HEK293 (cell line): ENCODE data around the gene CCL2.

Source experiments
- CTCF ChIA-PET: fragments of 350-600 bp; formaldehyde crosslinking; extraction: SDS; loops from one replicate; lab custom pipeline; 2021; ENCODE audit warnings: antibody characterized with exemption; lab: Yijun Ruan, JAX
- POLR2A ChIA-PET: fragments of 300-600 bp; formaldehyde crosslinking; extraction: SDS; loops from one replicate; lab custom pipeline; 2020; ENCODE audit warnings: antibody characterized with exemption, inconsistent platforms; lab: Yijun Ruan, JAX
- H3K27ac ChIP-seq: fragments of 200-500 bp; sonication (Bioruptor generic); 2 replicates; pipeline ENCODE4 v1.5.1; 2014; ENCODE audit warnings: low read depth, low read length, control low read depth, inconsistent platforms; ENCODE audit errors: extremely low read depth
- H3K36me3 ChIP-seq, 2 experiments: fragments of 200-500 bp in 1 of 2; sonication (Bioruptor generic) in 1 of 2; 1 replicate in 1 of 2; 2 replicates in 1 of 2; pipeline ENCODE4 v1.5.1; 2014 to 2017; ENCODE audit warnings: inconsistent platforms in 2 of 2, low read length in 2 of 2; ENCODE audit not compliant: control insufficient read depth in 2 of 2, insufficient read depth in 1 of 2
- H3K4me1 ChIP-seq: fragments of 200-500 bp; sonication (Bioruptor generic); 2 replicates; pipeline ENCODE4 v1.5.1; 2014; ENCODE audit warnings: mild to moderate bottlenecking, low read length, inconsistent platforms; ENCODE audit not compliant: control insufficient read depth, insufficient read depth
- H3K4me3 ChIP-seq: 2 replicates; pipeline ENCODE4 v1.5.1; 2011; ENCODE audit warnings: low read depth, mild to moderate bottlenecking, control low read depth, low read length, moderate library complexity
- H3K9me3 ChIP-seq: fragments of 200-500 bp; sonication (Bioruptor generic); 2 replicates; pipeline ENCODE4 v1.5.1; 2014; ENCODE audit warnings: low read depth, low read length, inconsistent platforms; ENCODE audit not compliant: control insufficient read depth, insufficient read depth
- GLI2 ChIP-seq: fragments of 450-650 bp; formaldehyde crosslinking; IDR thresholded peaks from 2 replicates; pipeline ENCODE4; 2017; ENCODE audit warnings: missing biosample characterization, missing genetic modification characterization, low read depth, borderline replicate concordance
- OSR2 ChIP-seq: fragments of 450-650 bp; formaldehyde crosslinking; IDR thresholded peaks from 2 replicates; pipeline ENCODE4 v1.5.1; 2016; ENCODE audit warnings: missing biosample characterization, missing genetic modification characterization
- SALL2 ChIP-seq: fragments of 450-650 bp; formaldehyde crosslinking; IDR thresholded peaks from 2 replicates; pipeline ENCODE4 v1.5.0; 2017; ENCODE audit warnings: missing biosample characterization, mild to moderate bottlenecking, missing genetic modification characterization, borderline replicate concordance
- ZBTB21 ChIP-seq: fragments of 450-650 bp; formaldehyde crosslinking; IDR thresholded peaks from 2 replicates; pipeline ENCODE4 v1.5.1; 2017; ENCODE audit warnings: missing biosample characterization, missing genetic modification characterization
- ZNF114 ChIP-seq: fragments of 450-650 bp; formaldehyde crosslinking; IDR thresholded peaks from 2 replicates; pipeline ENCODE4 v1.5.0; 2017; ENCODE audit warnings: missing biosample characterization, missing genetic modification characterization
- ZNF274 ChIP-seq, 2 experiments: fragments of 200-500 bp in 1 of 2; fragments of 450-650 bp in 1 of 2; sonication (Bioruptor generic) in 1 of 2; formaldehyde crosslinking in 1 of 2; IDR thresholded peaks; 2 replicates each; pipeline versions ENCODE4 v1.5.1 to v1.6.1; 2014 to 2016; ENCODE audit warnings: borderline replicate concordance in 1 of 2, inconsistent platforms in 1 of 2, low read length in 1 of 2, missing biosample characterization in 1 of 2, missing genetic modification characterization in 1 of 2
- ZNF292 ChIP-seq: fragments of 450-650 bp; formaldehyde crosslinking; IDR thresholded peaks from 2 replicates; pipeline ENCODE4 v1.5.1; 2016; ENCODE audit warnings: low read depth, missing biosample characterization, missing genetic modification characterization, borderline replicate concordance
- ZNF701 ChIP-seq: fragments of 450-650 bp; formaldehyde crosslinking; IDR thresholded peaks from 2 replicates; pipeline ENCODE4 v1.5.1; 2016; ENCODE audit warnings: missing biosample characterization, missing genetic modification characterization
- ZNF768 ChIP-seq: fragments of 450-650 bp; formaldehyde crosslinking; IDR thresholded peaks from 2 replicates; pipeline ENCODE4 v1.5.1; 2018; ENCODE audit warnings: missing biosample characterization, mild to moderate bottlenecking, missing genetic modification characterization
- ZXDB ChIP-seq: fragments of 450-650 bp; formaldehyde crosslinking; IDR thresholded peaks from 2 replicates; pipeline ENCODE4 v1.5.1; 2016; ENCODE audit warnings: missing biosample characterization, missing genetic modification characterization
- TF ChIP-seq, protein P1 (sequence below): fragments of 450-650 bp; formaldehyde crosslinking; IDR thresholded peaks from 2 replicates; pipeline ENCODE4 v1.5.1; 2017; ENCODE audit warnings: missing biosample characterization, missing genetic modification characterization
- TF ChIP-seq, protein P2 (sequence below): fragments of 450-650 bp; formaldehyde crosslinking; IDR thresholded peaks from 2 replicates; pipeline ENCODE4 v1.5.1; 2016; ENCODE audit warnings: missing biosample characterization, missing genetic modification characterization, borderline replicate concordance

Gene CCL2

DNA sequence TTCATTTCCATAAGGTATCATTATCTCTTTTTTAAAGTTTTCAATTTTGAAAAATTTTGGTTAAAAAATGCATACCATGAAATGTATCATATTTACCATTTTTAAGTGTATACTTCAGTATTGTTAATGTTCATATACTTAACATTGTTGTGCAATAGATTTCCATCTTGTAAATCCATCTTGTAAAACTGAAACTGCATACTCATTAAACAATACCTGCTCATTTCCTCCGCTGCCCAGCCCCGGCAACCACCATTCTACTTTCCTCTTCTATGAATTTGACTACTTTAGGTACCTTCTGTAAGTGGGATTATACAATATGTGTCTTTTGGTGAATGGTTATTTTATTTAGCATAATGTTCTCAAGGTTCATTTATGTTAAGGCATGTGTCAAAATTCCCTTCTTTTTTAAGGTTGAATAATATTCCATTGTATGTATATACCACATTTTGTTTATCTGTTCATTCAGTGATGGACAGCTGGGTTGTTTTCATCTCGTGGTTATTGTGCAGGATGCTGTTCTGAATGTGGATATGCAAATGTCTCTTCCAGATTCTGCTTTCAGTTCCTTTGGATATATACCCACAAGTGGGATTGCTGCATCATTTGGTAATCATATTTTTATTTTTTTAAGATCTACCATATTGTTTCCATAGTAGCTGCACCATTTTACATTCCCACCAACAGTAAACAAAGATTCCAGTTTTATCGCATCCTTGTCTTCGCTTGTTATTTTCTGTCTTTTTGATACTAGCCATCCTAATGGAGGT, 6.7 kb downstream of the CCL2 start:
- CTCF ChIA-PET, result interaction anchor here (0.6 kb wide), 1 partner anchor 44 kb away, joined by 5 read pairs; no protein-coding TSS in a partner anchor
- Histone ChIP-seq H3K9me3 (no peaks in the 10 kb centered on the region), H3K4me1 (no peaks in the 10 kb centered on the region), H3K36me3 (no peaks in the 10 kb centered on the region), H3K27ac (no peak overlapping the region), H3K4me3 (no peak overlapping the region)
- no peak for TF ChIP-seq ZNF274 (IDR thresholded peaks at IDR 0.05; ENCODE audit: low read length)
- TF ChIP-seq ZNF274 (tag by site-specific recombination; IDR thresholded peaks at IDR 0.05; ENCODE audit: borderline replicate concordance), result no peak
- TF ChIP-seq, protein P1, sequence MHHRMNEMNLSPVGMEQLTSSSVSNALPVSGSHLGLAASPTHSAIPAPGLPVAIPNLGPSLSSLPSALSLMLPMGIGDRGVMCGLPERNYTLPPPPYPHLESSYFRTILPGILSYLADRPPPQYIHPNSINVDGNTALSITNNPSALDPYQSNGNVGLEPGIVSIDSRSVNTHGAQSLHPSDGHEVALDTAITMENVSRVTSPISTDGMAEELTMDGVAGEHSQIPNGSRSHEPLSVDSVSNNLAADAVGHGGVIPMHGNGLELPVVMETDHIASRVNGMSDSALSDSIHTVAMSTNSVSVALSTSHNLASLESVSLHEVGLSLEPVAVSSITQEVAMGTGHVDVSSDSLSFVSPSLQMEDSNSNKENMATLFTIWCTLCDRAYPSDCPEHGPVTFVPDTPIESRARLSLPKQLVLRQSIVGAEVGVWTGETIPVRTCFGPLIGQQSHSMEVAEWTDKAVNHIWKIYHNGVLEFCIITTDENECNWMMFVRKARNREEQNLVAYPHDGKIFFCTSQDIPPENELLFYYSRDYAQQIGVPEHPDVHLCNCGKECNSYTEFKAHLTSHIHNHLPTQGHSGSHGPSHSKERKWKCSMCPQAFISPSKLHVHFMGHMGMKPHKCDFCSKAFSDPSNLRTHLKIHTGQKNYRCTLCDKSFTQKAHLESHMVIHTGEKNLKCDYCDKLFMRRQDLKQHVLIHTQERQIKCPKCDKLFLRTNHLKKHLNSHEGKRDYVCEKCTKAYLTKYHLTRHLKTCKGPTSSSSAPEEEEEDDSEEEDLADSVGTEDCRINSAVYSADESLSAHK, result no peak
- no peak for TF ChIP-seq ZNF292 (tag by site-specific recombination)
- TF ChIP-seq, protein P2, sequence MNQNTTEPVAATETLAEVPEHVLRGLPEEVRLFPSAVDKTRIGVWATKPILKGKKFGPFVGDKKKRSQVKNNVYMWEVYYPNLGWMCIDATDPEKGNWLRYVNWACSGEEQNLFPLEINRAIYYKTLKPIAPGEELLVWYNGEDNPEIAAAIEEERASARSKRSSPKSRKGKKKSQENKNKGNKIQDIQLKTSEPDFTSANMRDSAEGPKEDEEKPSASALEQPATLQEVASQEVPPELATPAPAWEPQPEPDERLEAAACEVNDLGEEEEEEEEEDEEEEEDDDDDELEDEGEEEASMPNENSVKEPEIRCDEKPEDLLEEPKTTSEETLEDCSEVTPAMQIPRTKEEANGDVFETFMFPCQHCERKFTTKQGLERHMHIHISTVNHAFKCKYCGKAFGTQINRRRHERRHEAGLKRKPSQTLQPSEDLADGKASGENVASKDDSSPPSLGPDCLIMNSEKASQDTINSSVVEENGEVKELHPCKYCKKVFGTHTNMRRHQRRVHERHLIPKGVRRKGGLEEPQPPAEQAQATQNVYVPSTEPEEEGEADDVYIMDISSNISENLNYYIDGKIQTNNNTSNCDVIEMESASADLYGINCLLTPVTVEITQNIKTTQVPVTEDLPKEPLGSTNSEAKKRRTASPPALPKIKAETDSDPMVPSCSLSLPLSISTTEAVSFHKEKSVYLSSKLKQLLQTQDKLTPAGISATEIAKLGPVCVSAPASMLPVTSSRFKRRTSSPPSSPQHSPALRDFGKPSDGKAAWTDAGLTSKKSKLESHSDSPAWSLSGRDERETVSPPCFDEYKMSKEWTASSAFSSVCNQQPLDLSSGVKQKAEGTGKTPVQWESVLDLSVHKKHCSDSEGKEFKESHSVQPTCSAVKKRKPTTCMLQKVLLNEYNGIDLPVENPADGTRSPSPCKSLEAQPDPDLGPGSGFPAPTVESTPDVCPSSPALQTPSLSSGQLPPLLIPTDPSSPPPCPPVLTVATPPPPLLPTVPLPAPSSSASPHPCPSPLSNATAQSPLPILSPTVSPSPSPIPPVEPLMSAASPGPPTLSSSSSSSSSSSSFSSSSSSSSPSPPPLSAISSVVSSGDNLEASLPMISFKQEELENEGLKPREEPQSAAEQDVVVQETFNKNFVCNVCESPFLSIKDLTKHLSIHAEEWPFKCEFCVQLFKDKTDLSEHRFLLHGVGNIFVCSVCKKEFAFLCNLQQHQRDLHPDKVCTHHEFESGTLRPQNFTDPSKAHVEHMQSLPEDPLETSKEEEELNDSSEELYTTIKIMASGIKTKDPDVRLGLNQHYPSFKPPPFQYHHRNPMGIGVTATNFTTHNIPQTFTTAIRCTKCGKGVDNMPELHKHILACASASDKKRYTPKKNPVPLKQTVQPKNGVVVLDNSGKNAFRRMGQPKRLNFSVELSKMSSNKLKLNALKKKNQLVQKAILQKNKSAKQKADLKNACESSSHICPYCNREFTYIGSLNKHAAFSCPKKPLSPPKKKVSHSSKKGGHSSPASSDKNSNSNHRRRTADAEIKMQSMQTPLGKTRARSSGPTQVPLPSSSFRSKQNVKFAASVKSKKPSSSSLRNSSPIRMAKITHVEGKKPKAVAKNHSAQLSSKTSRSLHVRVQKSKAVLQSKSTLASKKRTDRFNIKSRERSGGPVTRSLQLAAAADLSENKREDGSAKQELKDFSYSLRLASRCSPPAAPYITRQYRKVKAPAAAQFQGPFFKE (tag by site-specific recombination), result no peak
- TF ChIP-seq ZNF701 (tag by site-specific recombination), result no peak
- no peak for TF ChIP-seq ZBTB21
- TF ChIP-seq ZNF768 (tag by site-specific recombination), result no peak
- no peak for TF ChIP-seq ZXDB (tag by site-specific recombination)
- POLR2A ChIA-PET, result no interaction called here

DNA sequence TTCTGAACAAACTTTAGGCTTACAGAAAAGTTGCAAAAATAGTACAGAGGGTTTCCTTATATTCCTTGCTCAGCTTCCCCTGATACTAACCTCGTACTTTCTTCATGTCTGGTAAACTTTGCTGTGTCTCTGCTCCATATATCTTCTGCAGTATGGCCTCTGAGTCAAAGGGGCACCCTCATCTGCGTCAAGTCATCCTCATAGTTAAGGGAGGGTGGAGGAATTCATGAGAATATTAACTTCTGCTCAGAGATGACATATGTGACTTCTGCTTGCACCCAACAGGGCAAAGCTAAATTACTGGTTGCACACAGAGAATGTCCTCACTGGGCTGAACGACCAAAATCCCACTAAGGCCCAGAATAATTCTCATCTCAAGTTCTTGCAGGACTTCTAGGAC, 10.6 kb downstream of the CCL2 start:
- CTCF ChIA-PET, result interaction anchor here (0.9 to 2.1 kb wide), 4 partner anchors 64 to 96 kb away, joined by 3 to 11 read pairs (median 6); no protein-coding TSS in a partner anchor
- H3K36me3 ChIP-seq, result no peaks in the 10 kb centered on the region
- H3K4me3 ChIP-seq, result no peak overlapping the region
- no peaks in the 10 kb centered on the region for H3K9me3 ChIP-seq
- no peaks in the 10 kb centered on the region for H3K4me1 ChIP-seq
- POLR2A ChIA-PET, result no interaction called here
- no peak for TF ChIP-seq GLI2 (tag by site-specific recombination)
- TF ChIP-seq ZNF701 (tag by site-specific recombination), result no peak
- TF ChIP-seq OSR2 (tag by site-specific recombination), result no peak
- no peak overlapping the region for H3K27ac ChIP-seq

DNA sequence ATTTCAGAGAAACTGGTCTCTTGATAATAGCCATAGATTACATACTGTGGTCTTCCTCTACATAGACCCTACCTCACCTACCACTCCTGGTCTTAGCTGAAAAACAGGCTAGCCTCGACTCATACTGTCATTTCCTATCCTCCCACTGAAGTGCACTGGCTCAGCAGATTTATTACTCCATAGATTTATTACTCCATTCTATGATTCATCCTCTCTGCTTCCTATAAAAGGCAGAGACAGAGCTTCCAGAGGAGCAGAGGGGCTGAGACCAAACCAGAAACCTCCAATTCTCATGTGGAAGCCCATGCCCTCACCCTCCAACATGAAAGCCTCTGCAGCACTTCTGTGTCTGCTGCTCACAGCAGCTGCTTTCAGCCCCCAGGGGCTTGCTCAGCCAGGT, 14.9 kb downstream of the CCL2 start, which contains the start of gene CCL7:
Gene CCL7, plus strand, starts transcription at position 253 of the 400 bp plus-strand sequence. Its CDS starts 70 bp downstream, at position 323.
- ChIA-PET POLR2A (no interaction called here), CTCF (interaction anchor here (1.1 to 3.6 kb wide), 3 partner anchors 14 to 91 kb away, joined by 5 to 20 read pairs (median 11); partner anchors contain the start of gene CCL2)
- H3K4me3 ChIP-seq, result no peak within 1 kb of the TSS
- no peak within 1 kb of the TSS for H3K27ac ChIP-seq
- H3K9me3 ChIP-seq, result no peaks in the 10 kb centered on the region
- no peaks in the 10 kb centered on the region for H3K36me3 ChIP-seq
- no peaks in the 10 kb centered on the region for H3K4me1 ChIP-seq
- TF ChIP-seq ZNF114 (tag by site-specific recombination) (no peak), SALL2 (tag by site-specific recombination) (no peak)
- TF ChIP-seq, protein P2 (tag by site-specific recombination), result no peak
